Activated naive CD4-positive, alpha-beta T cell treated with Interleukin-2 at 50 U/mL for 16 hours (primary cell): ENCODE results near the gene SAMHD1.
"Not testable (repeated sequence)": the region's sequence is repeated elsewhere in the genome, so short reads cannot be mapped to it uniquely, and the experiment has no call there.

Experiments
- DNase-seq: peaks from one replicate; pipeline ENCODE4 v3.0.0-alpha.2; 2020

SAMHD1 gene

GRCh38 chr20:36951979-36952738 lies 651 bp upstream of the SAMHD1 start:
- DNase-seq: no peak

- peak; percentile 40 for DNase-seq
Observed at GRCh38 chr20:36950414-36951197, 902 bp downstream of the SAMHD1 start.

- no peak for DNase-seq
Observed at GRCh38 chr20:36941401-36941835, 10.1 kb downstream of the SAMHD1 start.

- DNase-seq: no peak
Observed at GRCh38 chr20:36937402-36937770, 14.1 kb downstream of the SAMHD1 start.

- DNase-seq: not testable (repeated sequence)
Observed at GRCh38 chr20:36936761-36937401, 14.6 kb downstream of the SAMHD1 start.

GRCh38 chr20:36936341-36936740 lies 15.2 kb downstream of the SAMHD1 start:
- no peak for DNase-seq

GRCh38 chr20:36933571-36933970 lies 17.9 kb downstream of the SAMHD1 start:
- DNase-seq: not testable (repeated sequence)

- DNase-seq: no peak
Observed at GRCh38 chr20:36932476-36933426, 18.8 kb downstream of the SAMHD1 start.

- DNase-seq: not testable (repeated sequence)
Observed at GRCh38 chr20:36932067-36932466, 19.4 kb downstream of the SAMHD1 start.

GRCh38 chr20:36929691-36930090 lies 21.8 kb downstream of the SAMHD1 start:
- no peak for DNase-seq

- DNase-seq: no peak
Observed at GRCh38 chr20:36929290-36929689, 22.2 kb downstream of the SAMHD1 start.

GRCh38 chr20:36927704-36928103 lies 23.8 kb downstream of the SAMHD1 start:
- DNase-seq: no peak

- no peak for DNase-seq
Observed at GRCh38 chr20:36926653-36927200, 24.8 kb downstream of the SAMHD1 start.

- no peak for DNase-seq
Observed at GRCh38 chr20:36925234-36925633, 26.3 kb downstream of the SAMHD1 start.

- DNase-seq: no peak
Observed at GRCh38 chr20:36924167-36925045, 27.1 kb downstream of the SAMHD1 start.

GRCh38 chr20:36920334-36920730 lies 31.2 kb downstream of the SAMHD1 start:
- DNase-seq: no peak

- DNase-seq: no peak
Observed at GRCh38 chr20:36919715-36920333, 31.7 kb downstream of the SAMHD1 start.

- DNase-seq: no peak
Observed at GRCh38 chr20:36917943-36918342, 33.6 kb downstream of the SAMHD1 start.

- DNase-seq: no peak
Observed at GRCh38 chr20:36917240-36917639, 34.3 kb downstream of the SAMHD1 start.

- DNase-seq: no peak
Observed at GRCh38 chr20:36916199-36916598, 35.3 kb downstream of the SAMHD1 start.

GRCh38 chr20:36908603-36909002 lies 42.9 kb downstream of the SAMHD1 start:
- no peak for DNase-seq
